ENCODE data around the gene KRT14.
"Not testable (repeated sequence)": the region's sequence is repeated elsewhere in the genome, so short reads cannot be mapped to it uniquely, and the experiment has no call there.

- not testable (repeated sequence) for TF ChIP-seq CTCF, POLR2A (IDR thresholded peaks at IDR 0.05)
Observed at GRCh38 chr17:41542786-41543185, 43.9 kb downstream of the KRT14 start.

Data from esophagus squamous epithelium (tissue), 4 donors.